HG03378 (cell line): ENCODE results near the gene C2orf68.
A peak's percentile ranks its signal among the peaks of the same experiment; 100 is the strongest.
"Not testable (repeated sequence)": the region's sequence is repeated elsewhere in the genome, so short reads cannot be mapped to it uniquely, and the experiment has no call there.

Source experiments
- ATAC-seq: cut with Tn5 transposase; IDR thresholded peaks from one replicate; pipeline ENCODE4 v1.9.1; 2021; ENCODE audit warnings: mild to moderate bottlenecking, moderate library complexity; ENCODE audit not compliant: unreplicated experiment

Gene C2orf68, protein sequence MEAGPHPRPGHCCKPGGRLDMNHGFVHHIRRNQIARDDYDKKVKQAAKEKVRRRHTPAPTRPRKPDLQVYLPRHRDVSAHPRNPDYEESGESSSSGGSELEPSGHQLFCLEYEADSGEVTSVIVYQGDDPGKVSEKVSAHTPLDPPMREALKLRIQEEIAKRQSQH

DNA sequence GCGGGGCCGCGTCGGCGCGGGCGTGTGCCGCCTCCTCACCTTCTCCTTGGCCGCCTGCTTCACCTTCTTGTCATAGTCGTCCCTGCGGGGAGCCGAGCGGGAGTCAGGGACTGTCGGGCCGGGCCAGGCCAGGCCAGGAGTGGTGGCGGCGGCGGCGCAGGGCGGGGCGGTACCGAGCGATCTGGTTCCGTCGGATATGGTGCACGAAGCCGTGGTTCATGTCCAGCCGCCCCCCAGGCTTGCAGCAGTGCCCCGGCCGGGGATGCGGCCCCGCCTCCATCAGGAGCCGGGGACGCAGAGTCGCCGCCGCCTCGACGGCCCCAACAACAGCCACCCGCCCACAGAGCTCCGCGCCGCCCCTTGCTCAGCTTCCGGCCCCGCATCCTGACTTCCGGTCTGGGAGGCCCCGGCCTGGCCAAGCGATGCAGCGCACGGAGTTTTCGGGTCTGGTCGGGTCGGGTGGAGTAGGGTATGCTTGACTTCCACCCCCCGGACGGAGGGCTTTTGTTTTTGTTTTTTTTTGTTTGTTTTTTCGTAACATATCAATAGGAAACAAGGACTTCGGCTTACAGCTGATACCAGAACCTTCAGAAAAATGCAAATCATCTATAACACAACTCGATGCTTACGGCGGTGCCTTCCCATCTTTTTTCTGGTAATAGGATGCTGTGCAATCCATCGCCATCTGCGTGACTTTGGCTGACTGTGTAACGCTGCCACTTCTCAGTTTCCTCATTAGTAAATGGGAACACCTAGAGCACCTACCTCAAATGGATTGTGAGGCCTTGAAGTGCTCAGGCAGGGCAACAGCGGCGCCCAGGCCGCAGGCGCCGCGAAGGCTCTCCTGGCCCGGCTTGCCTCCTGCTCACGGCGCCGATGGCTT, at the start of gene C2orf68:
TSS of gene C2orf68 (minus strand) at position 362 of the 883 bp plus-strand sequence. CDS start at position 280, 82 bp downstream.
- peak; percentile 60 for ATAC-seq

DNA sequence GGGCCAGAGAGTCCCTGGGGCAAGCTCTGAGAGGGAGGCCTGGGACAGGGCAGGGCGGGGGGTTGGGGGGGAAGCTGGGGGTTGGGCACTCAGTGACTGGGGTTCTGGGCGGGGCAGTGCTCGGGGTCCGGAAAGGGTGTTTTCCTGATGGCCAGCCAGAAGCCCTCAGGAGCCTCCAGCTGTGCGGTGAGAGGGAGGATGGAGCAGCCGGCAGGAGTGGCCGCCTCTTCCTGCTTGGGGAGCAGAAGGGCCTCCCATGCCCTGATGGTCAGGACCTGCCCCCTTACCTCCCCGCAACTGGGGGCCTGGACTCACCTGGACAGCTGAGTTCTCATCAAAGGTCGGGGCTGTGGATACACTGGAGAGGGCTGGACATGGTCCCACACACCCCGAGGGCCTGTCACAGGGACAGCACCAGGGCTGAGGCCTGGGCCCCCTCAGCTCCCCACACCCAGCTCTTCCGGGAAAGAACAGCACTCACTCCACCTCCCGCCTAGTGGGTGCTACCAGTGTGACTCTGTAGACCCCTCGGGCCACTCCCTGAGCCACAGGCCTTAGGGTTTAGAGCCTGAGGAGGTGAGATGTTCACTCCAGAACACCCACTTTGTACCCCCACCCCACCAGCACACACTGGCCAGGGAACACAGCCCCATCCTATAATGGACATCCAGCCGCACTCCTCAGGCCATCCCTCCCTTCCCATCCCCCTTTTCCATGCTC, 49.4 kb upstream of the C2orf68 start:
- ATAC-seq, result no peak

DNA sequence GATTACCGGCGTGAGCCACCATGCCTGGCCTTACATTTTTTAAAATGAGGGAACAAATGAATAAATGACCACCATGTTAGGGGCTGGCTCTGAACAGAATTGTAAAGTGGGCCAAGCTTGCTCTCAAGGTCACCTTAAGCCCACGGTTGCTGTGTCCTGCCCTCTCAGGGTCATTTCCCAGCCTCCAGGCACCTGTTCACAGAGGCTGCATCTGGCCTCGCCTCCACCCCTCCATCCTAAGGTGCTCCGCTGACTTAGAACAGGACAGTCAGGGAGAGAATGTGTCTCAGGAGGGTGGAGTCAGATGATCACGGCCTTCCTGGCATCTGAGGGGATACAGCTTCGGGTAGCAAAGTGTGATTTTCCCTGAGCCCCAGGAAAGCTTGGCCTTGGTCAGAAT, 48.9 kb upstream of the C2orf68 start:
- no peak for ATAC-seq

DNA sequence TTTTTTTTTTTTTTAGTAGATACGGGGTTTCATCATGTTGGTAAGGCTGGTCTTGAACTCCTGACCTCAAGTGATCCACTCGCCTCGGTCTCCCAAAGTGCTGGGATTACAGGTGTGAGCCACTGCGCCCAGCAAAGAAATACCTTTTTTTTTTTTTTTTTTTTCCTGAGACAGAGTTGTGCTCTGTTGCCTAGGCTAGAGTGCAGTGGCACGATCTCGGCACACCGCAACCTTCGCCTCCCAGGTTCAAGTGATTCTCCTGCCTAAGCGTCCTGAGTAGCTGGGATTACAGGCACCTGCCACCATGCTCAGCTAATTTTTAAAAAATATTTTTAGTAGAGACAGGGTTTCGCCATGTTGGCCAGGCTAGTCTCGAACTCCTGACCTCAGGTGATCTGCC, 48.4 kb upstream of the C2orf68 start:
- ATAC-seq, result not testable (repeated sequence)

DNA sequence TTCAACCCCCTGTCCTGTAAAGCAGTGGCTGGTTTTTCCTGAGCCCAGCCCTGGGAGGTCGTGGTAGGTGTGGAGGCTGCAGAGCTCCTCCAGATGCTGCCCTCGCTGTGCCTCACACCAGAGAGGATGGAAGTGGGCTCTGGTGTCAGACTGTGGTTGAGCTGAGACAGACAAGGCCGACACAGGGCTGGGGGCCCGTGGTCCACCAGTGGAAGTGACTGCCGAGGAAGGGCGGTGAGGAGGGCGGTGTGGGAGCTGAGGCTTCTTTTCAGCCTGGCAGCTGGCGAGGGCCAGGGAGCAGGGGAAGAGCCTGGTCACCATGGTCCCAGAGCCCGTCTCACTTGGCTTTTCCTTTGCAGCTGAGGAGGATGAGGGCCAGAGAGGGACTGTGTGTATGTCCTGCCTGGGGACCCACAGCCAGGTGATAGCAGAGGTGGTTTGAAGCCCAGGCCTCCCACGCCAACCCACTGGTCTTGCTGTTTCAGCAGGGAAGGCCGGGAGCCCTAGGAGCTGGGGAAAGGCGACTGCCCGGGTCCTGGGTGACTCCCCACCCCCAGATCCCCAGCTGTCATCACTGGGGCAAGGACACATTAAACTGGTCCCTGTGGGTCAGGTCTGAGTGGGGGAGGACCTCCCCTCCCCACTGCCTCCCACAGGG, 47.6 kb upstream of the C2orf68 start:
- no peak for ATAC-seq

DNA sequence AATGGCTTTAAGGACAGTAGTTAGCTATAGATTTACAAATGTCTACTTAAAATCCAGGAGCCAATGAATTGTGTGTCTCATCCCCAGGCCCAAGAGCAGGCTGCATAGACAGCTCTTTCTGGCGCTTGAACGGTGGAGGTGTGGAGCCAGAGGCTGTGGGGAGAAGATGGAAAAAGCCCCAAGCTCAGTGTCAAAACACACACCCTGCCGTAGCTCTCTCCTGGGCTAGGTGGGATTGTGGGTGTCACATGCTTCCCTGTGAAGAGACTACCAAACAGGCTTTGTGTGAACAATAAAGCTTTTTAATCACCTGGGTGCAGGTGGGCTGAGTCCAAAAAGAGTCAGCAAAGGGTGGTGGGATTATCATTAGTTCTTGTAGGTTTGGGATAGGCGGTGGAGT, 45.5 kb upstream of the C2orf68 start:
- ATAC-seq, result not testable (repeated sequence)

DNA sequence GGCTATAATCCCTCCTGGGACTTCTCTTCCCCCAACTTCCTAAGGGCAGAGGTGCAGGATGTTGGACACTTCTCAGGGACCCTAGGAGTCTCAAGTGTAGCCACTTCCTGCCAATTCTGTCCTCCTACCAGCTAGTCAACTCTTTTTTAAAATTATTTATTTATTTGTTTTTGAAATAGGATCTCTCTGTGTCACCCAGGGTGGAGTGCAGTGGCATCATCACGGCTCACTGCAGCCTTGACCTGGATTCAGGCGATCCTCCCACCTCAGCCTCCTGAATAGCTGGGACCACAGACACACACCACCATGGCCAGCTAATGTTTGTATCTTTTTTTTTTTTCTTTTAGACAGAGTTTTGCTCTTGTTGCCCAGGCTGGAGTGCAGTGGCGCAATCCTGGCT, 44.6 kb upstream of the C2orf68 start:
- no peak for ATAC-seq

DNA sequence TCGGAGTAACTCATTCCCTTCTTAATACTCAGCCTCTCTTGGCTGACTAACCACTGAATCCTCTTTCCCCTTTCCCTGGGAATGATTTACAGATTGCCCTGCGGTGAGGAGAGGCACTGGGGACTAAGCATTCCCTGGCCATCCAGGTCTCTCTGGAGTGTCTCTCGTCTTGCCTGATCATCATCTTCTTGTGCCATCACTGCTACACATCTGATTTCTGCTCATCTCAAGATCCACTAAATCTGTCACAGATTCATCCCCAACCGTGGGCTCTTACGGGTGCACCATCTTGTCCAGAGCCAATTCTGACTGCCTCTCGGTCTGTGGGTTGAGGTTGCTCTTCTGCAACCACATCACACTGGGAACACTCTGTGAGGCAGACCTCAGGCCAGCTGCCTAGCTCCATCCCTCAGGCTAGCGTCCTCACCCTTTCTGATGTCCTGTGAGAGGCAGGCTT, 44.1 kb upstream of the C2orf68 start:
- no peak for ATAC-seq

DNA sequence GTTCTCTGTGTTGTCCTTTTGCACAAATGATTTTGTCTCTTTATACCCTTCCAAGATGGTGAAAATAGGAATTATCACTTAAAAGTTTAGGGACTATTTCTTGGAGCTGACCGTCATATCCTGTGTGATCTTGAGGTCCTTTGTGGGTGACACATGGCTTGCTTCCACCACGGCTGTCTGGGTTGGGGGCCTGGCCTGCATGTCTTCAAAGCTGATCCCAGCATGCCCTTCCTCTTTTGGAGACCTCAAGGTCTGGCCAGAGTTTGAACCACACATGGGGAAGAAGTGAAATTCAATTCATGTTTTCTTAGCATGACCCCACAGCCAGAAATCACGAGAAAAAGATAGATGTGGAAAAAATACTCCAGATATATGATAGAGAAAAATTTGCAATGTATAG, 42.1 kb upstream of the C2orf68 start:
- no peak for ATAC-seq

DNA sequence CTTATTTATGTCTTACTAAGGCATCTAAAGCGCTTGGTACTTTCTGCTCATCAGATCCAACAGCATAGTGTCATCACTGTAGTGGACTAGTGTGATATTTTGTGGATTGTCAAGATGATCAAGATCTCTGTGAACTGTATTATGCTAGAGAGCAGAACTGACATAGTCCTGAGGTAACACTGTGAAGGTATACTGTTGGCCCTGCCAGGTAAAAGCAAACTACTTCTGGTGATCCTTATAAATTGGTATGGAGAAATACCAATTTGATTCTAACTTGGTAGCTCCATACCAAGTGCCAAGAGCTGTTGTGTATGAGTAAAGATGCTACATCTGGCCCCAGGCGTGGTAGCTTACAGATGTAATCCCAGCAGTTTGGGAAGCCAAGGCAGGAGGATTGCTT, 40.2 kb upstream of the C2orf68 start:
- no peak for ATAC-seq

DNA sequence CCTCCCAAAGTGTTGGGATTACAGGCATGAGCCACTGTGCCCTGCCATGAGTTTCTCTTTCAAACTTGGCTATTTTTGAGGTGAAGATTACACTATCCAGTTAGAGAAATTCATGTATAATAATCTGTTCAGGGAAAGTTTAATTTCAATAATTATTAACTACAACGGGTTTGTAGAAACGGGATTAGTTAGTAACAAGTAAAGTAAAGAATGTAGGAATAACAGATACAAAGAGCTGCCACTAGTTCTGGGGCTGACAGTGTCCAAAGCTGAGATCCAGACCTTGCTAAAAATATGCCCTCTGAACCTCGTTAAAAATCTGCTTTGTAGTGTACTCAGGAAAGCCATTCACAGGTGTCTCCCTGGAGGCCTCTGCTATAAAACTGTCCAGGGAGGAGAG, 39.2 kb upstream of the C2orf68 start:
- ATAC-seq, result no peak

DNA sequence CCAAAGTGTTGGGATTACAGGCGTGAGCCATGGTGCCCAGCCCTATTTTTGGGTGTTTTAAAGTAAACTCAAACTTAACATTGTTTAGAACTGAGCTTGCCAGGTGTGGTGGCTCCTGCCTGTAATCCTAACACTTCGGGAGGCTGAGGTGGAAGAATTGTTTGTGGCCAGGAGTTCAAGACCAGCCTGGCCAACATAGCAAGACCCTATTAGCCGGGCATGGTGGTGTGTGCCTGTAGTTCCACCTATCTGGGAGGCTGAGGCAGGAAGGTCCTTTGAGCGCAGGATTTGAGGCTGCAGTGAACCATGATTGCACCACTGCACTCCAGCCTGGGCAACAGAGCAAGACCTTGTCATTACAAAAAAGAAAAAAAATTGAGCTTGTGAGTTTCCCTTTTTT, 38.6 kb upstream of the C2orf68 start:
- ATAC-seq, result no peak

DNA sequence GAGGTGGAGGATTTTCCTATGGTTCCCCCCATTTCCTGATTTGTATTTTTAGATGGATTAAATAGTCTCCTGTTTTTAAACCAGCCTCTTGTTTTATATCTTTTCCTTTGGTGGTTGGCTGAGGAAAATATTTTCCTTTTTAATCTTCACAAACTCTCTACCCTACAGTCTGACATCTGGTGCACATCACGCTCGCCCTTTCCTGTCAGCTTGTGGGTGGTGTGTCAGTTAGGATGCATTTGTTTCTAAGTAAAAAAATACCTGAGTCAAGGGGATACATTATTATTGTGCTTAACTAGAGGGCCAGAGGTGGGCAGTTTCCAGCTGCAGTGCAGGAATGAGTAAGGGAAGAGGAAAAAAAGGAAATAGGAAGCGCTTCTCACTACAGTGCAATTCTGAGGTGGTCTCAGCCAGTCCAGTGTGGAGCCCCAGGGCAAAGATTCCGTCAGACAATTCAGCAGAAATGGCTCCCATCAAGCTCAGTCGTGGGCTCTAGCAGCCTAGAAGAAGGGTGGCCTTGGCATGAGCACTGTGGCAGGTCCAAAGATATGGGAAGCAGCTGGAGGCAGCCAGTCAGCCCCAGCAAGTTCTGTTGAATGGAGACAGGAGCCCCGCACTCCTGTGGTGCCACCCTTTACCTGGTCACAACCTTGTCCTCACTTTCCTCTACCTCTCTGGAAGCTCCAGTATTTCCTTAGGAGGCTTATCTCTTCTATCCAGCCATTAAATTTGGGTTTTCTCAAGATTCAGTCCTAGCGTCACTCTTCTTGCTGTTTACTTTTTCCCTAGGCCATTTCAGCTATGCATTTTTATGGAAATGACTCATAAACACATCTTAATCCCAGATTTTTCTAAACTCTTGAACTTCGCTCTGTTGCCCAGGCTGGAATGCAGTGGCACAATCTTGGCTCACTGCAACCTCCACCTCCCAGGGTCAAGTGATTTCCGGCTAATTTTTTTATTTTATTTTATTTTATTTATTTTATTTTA, 37.6 kb upstream of the C2orf68 start:
- ATAC-seq, result no peak

DNA sequence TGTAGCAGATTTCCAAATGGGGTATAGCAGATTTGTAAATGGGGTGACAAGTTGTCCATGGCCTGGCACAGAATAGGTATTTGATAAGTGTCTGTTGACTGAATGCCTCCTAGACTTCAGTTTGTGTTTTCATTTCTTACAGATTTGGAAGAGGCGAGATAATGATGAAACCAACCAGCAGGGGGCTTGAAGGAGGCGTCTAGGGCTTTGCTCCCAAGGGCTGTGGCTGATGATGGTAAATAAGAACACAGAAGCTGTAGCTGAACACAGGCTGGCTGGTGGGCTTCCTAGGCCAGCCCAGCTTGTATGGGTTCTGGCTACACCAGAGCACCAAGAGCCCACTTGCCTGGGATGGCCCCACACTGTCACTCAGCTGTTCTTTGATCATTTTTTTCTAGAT, 36.8 kb upstream of the C2orf68 start:
- no peak for ATAC-seq

DNA sequence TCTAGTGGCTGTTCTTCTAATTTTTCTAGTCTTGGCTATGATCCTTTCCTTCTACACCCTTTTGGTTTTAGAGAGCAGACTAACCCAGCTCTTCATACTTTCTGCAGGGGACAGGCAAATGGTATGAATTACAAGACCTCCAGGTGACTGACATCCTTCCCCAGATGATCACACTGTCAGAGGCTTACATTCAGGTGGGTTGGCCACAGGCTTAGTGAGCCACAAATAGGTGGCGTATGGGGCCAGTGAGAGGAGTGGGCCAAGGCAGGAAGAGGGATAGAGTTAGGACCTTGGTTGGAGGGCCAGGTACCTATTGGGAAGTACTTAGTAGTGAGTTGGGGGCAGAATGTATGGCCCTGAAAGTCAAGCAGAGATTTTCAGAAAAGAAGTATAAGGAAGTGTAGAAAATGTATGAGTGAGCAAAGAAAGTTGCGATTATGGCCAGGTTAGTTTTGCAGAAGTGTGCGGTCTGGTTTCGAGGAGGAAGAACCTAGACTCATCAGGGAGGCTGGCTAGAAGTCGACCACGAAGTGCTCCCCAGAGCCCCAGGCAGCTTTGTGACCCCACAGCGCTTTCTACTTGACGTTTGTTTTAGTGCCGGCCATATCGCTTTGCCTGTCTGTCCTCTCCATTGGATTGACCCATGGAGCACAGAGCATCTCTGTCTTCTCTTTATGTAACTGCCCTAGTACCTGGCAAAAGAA, 36.1 kb upstream of the C2orf68 start:
- no peak for ATAC-seq

DNA sequence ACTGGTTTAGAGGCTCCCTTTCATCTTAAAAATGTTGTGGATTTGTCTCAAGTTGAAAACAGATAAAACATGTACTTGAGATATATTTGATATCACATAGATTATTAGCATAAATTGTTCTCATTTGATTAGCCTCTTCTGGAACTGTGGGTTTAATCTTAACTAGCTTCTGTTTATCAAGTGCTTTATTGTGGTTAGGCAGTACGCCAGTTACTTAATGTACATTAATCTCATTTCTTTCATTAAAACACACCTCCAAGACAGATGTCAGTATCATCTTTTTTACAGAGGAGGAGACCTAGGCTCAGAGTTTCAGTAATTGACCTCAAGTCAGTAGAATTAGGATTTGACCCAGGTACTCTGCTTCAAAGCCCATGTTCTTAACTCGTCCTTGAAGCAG, 34.3 kb upstream of the C2orf68 start:
- ATAC-seq, result no peak

DNA sequence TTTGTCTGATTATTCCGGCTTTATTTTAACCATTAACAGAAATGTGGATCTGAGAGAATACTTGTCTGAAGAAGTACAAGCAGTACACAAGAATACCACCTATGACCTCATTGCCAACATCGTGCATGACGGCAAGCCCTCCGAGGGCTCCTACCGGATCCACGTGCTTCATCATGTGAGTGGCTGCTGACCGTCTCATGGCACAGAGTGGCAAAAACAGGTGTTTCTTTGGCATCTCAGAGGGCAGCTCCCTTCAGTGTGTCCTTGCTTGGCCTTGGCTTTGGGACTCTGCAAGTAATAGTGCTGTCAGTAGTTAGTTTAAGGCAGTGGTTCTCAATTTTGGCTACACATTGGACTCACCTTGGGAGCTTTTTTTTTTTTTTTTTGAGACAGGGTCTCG, 33.0 kb upstream of the C2orf68 start:
- ATAC-seq, result no peak

DNA sequence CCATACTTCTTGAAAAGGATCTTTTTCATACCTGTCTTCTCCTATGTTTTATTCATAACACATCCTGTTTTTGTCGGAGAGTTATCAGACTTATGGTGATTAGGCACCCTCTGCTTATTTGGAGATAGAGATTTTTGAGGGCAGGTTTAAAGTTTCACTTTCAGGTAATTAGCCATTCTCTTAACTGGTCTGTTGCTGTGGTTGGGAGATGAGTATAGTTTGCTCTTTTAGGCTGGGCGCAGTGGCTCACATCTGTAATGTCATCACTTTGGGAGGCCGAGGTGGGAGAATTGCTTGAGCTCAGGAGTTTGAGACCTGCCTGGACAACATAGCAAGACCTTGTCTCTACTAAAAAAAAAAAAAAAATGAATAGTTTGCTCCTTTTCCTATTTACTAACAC, 30.9 kb upstream of the C2orf68 start:
- no peak for ATAC-seq

DNA sequence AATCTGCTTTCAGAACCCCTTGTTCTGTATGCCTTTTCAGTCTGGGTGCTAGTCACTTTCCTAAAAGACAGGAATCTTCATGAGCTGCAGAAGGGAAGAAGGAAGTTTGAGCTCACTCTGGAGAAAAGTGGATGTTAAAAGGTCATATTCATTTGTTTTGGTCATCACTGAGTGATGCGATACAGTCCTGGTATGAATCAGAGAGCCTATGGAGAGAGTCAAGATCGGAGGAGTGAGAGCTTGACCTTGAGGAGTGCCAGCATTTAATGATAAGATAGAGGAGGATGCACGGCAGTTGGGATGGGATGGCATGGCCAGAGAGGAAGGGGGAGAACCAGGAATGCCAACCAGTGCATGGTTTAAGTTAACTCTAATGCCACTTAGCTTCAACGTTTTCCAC, 23.8 kb upstream of the C2orf68 start:
- no peak for ATAC-seq
